ENCODE measurements around the gene AHDC1. TPM values are rescaled to one million over a fixed set of nuclear protein-coding genes. Genes with fewer than 3 reads are reported as not detected.

The AHDC1 gene
- total RNA-seq, 1 donor, result 14.6 TPM

DNA sequence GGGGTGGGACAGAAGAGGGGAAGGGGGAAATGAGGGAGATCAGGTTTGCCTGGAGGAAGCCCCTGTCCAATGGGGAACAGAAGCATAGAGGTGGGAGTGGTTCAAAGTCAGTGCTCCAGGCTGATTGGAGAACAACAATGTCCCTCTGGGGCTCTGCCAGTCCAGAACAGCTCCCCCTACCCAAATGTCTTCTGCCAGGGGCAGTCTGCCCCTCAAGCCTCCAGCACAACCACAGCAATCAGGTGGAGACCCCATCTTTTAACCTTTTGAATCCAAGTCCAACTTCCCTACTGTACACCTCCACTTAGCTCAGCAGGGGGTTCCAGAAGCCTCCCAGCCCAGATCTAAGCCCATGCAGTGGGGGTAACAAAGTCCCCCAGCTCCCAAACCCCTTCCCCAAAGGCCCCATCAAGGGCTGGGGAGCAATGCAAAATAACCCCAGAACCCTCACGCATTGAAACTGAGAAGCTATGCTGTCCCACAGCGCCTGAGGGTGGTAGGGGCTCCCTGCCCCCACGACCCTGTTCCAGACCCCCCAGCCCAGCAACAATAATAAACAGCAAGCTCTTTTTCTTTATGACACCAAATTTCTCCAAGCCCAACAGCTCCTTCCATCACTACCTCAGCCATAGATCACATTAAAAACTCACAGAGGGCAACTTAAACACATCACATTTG, 3.3 kb downstream of the AHDC1 start:
- TF ChIP-seq, protein P1, sequence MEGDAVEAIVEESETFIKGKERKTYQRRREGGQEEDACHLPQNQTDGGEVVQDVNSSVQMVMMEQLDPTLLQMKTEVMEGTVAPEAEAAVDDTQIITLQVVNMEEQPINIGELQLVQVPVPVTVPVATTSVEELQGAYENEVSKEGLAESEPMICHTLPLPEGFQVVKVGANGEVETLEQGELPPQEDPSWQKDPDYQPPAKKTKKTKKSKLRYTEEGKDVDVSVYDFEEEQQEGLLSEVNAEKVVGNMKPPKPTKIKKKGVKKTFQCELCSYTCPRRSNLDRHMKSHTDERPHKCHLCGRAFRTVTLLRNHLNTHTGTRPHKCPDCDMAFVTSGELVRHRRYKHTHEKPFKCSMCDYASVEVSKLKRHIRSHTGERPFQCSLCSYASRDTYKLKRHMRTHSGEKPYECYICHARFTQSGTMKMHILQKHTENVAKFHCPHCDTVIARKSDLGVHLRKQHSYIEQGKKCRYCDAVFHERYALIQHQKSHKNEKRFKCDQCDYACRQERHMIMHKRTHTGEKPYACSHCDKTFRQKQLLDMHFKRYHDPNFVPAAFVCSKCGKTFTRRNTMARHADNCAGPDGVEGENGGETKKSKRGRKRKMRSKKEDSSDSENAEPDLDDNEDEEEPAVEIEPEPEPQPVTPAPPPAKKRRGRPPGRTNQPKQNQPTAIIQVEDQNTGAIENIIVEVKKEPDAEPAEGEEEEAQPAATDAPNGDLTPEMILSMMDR (IDR thresholded peaks at IDR 0.05; ENCODE audit: insufficient read depth, low read length), result no peak
- DNase-seq (ENCODE audit: low read depth), result no peak
- H3K4me3 ChIP-seq (ENCODE audit: low read depth, low read length), result peak overlapping the region; percentile 32

DNA sequence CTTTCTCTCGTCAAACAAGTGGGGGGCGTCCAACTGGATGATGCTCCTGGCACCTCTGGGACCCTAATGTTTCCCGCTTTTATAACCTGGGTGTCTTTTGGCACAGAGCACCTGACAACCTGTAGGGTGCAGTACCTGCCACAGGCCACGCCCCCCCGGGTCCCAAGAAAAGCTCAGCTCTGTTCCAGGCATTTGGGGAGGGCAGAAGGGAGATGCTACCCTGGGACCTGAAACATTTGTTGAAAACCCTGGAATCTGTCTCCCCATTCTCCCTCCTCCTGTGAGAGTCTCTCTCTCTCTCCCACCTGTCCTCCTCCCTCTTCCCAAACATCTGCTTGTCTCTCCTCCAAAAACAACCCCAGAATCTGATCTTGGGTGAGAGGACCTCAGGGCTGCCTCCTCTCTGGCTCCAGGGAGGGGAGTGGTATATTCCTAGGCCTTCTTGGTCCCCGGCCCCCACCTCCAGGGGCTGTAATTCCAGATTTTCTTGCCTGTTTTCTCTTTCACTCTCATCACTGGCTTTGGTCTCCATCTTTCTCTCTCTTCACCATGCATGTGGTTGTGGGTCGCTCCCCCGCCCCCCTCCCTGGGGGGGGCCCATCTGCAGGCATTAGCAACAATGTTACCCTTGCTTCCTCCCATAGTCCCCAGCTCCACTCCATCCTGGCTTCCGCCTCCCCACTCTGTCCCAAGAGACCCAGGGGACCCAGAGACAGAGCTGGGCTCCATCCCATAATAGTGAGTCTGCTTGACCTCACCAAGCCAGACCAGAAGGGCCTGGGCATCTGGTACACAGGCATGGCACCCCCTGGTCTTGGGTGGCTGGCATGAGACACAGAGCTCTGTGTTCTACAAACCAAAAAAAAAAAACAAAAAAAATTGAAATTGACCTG, 4.1 kb downstream of the AHDC1 start:
- TF ChIP-seq, protein P1 (IDR thresholded peaks at IDR 0.05; ENCODE audit: insufficient read depth, low read length), result no peak
- DNase-seq (ENCODE audit: low read depth), result no peak
- peak overlapping the region; percentile 33 for H3K4me3 ChIP-seq (ENCODE audit: low read depth, low read length)

DNA sequence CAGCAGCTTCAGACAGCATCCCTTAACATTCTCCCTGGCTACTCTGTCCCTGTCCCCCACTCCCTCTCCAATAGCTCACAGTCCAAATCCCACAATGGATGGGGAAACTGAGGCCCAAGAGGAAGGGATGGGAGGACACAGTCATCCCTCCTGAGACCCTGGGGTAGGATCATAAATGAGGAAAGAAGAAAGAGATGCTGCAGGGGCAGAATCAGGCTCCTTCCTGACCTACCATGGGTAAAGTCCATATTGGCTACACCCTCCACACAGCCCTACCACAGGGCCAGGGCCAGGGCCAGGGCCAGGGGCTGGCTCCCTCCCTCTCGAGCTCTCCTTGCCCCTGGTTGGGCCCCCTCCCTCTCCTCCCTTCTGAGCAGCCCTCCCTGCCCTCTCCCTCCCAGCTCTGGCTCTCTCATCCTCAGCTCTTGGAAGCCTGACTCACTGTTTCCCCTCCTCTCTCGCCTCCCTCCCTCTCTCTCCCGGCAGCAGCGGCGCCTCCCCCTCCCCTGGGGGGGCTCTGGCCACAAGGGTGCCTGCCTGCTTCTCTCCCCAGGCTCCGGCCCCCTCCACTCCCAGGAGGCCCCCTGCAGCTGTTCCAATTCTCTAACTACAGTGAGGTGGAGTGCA, 4.9 kb downstream of the AHDC1 start:
- peak; percentile 77 for DNase-seq (ENCODE audit: low read depth)
- TF ChIP-seq, protein P1 (IDR thresholded peaks at IDR 0.05; ENCODE audit: insufficient read depth, low read length), result no peak
- H3K4me3 ChIP-seq (ENCODE audit: low read depth, low read length), result peak overlapping the region; percentile 37

DNA sequence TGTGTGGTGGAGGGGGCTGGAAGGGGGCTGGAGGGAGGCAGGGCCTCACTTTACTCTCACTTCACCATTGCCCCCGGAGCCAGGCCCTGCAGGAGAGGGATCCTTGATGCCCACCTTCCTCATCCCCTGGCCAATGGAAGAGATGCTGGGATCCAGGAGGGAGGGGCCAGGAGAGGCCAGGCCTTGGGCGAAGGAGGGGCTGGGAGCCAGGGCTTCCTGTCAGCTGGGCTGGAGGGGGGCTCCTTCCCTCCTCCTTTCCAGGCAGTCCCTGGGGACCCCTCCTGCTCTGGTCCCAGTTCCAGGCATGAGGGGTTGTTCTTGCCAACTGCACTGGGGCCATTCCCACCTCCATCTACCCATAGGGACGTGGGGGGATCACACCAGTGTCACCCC, 5.7 kb downstream of the AHDC1 start:
- H3K4me3 ChIP-seq (ENCODE audit: low read depth, low read length), result no peak overlapping the region
- TF ChIP-seq, protein P1 (IDR thresholded peaks at IDR 0.05; ENCODE audit: insufficient read depth, low read length), result no peak
- peak; percentile 47 for DNase-seq (ENCODE audit: low read depth)

DNA sequence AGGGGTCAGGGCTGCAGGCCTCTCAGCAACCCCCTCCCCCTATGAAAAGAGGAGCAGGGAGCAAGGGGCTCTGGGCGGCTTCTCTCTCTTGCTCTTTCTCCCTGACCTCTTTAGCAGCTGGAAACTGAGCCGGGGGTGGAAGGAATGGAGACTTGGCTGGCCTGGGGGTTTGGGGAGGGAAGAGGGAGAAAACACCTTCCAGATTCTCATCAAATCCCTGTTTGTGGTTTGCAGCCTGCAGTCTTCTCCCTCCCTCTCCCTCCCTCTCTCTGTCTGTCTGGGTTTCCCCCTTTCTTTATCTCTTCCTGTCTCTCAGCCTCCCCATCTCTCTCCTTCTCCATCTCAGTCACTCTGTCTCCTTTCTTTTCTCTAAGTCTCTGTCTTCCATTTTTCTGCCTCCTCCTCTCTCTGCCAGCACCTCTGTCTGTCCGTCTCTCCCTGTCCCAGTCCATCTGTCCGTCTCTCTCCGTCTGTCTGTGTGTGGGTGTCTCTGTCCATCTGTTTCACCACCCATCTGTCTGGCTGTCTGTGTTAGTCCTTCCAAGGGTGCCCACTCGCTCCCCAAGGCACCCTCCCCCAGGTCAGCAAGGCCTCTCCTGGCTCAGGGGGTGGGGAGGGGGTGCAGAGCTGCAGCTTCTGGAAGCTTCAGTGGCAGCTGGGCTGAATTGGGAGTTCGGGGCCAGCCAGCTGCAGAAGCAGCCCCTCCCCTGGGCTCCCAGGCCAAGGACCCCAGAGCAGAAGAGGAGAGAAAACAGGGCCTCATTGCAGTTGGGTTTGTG, 6.2 kb downstream of the AHDC1 start:
- DNase-seq (ENCODE audit: low read depth), result peak; percentile 47

More for the DNA sequence above, 6.2 kb downstream of the AHDC1 start:
- TF ChIP-seq, protein P1 (IDR thresholded peaks at IDR 0.05; ENCODE audit: insufficient read depth, low read length), result no peak
- peak overlapping the region; percentile 33 for H3K4me3 ChIP-seq (ENCODE audit: low read depth, low read length)

Data from fibroblast of the aortic adventitia (primary cell).